ENCODE data around the gene GSTM1.
"Not testable (repeated sequence)": the region's sequence is repeated elsewhere in the genome, so short reads cannot be mapped to it uniquely, and the experiment has no call there.

Gene GSTM1

DNA sequence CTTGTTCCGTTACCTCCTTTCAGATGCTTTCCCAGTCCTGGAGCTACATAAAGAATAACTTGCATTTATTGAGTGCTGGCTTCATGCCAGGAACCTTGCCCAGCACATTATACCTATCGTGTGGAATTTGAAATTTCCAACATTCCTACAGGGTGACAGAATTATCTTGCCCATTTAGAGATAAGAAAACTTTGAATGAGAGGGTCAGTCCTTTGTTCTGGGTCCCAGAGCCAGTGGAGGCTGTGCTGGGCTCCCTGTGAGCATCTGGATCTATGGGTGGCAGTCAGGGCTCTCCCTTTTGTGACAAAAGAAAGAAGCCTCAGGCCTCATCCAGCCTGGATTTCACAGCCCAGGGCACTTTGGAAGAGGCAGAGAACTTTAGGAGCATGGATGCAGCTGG is 28.5 kb upstream of the GSTM1 start:
- no peak for DNase-seq (ENCODE audit: low read depth)
- H3K4me3 ChIP-seq (ENCODE audit: low read depth, low read length) = no peak overlapping the region

DNA sequence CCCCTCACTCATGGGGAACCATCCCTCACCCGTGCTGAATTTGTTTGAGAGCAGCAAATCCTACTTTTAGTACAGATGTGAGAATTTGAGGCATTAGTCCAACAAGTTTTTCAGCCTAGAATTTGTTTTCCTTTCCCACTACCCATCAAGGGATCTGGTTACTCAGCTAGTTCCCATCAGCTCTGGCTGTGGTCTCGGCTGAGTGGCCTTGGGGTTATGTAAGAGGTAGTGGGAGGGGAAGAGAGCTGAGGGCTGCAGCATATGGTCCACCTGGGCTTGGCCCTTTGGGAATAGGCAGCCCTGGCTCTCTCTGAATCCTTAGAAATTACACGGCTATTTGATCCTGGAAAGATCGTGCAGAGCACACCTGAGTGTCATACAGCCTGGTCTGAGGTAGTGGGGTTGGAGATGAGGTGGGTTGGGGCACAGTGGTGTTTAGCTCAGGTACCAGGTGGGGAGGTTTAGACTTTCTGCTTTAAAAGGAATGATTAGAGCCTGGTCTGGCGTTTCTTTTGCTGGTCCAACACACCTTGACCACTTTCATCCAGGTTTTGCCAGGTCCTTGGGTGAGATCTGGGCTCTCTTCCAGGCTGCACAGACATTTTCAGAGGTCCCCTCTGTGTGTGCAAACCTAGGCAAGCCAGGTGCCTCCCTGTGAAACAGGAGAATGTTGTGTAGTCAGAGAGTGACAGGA is 27.5 kb upstream of the GSTM1 start:
- peak; percentile 25 for DNase-seq (ENCODE audit: low read depth)
- no peak overlapping the region for H3K4me3 ChIP-seq (ENCODE audit: low read depth, low read length)

- not testable (repeated sequence) for DNase-seq (ENCODE audit: low read depth); H3K4me3 ChIP-seq (ENCODE audit: low read depth, low read length)
Observed at GRCh38 chr1:109660691-109661026, 27.0 kb upstream of the GSTM1 start.

DNA sequence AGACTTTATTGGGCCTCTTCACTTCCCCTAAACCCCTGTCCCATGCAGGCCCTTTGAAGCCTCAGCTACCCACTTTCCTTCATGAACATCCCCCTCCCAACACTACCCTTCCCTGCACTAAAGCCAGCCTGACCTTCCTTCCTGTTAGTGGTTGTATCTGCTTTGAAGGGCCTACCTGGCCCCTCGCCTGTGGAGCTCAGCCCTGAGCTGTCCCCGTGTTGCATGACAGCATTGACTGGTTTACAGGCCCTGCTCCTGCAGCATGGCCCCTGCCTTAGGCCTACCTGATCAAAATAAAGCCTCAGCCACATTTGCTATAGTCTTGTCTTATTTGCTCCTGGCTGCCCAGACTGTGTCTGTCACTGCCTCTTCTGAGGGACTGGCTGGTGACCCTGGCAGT is 26.2 kb upstream of the GSTM1 start:
- DNase-seq (ENCODE audit: low read depth) = no peak
- no peak overlapping the region for H3K4me3 ChIP-seq (ENCODE audit: low read depth, low read length)

- no peak for DNase-seq (ENCODE audit: low read depth)
- no peak overlapping the region for H3K4me3 ChIP-seq (ENCODE audit: low read depth, low read length)
Observed at GRCh38 chr1:109664671-109665070, 22.9 kb upstream of the GSTM1 start.

DNA sequence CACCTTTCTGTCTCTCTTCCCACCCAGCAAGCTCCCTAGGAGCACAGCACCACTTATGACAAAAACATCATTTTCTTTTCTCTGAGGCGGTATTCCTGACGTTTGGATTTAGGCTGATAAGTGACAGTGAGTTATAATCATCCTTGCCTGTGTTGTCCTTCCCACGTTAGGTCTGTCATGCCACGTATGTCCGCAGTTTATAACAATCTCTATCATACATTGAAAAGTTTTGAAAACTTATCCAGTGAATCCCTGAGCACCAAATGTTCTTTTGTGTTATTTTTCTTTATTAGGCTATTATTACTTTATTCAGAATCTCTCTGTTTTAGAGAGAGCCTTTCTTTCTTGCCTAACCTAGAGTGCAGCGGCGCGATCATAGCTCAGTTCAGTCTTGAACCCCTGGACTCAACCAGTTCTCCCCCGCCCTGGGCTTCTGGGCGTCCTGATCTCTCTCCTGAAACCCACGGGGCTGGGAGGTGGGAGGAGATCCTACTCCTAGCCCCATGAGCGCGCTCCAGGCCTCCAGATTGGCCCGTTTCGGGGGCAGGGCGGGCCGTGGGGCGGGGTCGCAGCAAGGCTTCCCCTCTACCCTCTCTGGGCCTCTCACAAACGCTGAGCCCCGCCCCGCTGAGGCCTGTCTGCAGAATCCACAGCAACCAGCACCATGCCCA is 20.0 kb upstream of the GSTM1 start, which contains the start of gene GSTM2:
Gene GSTM2 (plus strand): TSS at position 606 of the 671 bp plus-strand sequence. CDS start 59 bp downstream, at position 665.
- peak within 1 kb of the TSS; percentile 56 for H3K4me3 ChIP-seq (ENCODE audit: low read depth, low read length)
- peak; percentile 64 for DNase-seq (ENCODE audit: low read depth)

GRCh38 chr1:109668123-109668775 is 19.4 kb upstream of the GSTM1 start:
- H3K4me3 ChIP-seq (ENCODE audit: low read depth, low read length) = peak overlapping the region; percentile 56
- DNase-seq (ENCODE audit: low read depth) = no peak

DNA sequence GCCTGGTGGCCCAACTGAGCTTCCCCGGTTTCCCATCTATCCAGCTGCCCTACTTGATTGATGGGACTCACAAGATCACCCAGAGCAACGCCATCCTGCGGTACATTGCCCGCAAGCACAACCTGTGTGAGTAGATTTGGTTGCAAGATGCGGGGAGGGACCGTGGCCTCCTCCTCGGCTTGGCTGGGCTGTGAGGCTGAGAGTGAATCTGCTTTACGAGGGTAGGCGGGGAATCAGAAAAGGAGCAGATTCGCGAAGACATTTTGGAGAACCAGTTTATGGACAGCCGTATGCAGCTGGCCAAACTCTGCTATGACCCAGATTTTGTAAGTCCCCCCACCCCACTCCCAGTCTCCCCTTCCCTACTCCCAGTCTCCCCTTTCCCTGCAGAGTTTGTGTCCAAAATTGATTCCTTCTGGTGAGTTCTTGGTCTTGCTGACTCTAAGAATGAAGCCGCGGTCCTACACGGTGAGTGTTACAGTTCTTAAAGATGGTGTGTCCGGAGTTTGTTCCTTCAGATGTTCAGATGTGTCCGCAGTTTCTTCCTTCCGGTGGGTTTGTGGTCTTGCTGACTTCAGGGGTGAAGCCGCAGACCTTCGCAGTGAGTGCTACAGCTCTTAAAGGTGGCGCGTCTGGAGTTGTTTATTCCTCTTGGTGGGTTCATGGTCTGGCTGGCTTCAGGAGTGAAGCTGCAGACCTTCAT is 18.2 kb upstream of the GSTM1 start:
- no peak for DNase-seq (ENCODE audit: low read depth)

DNA sequence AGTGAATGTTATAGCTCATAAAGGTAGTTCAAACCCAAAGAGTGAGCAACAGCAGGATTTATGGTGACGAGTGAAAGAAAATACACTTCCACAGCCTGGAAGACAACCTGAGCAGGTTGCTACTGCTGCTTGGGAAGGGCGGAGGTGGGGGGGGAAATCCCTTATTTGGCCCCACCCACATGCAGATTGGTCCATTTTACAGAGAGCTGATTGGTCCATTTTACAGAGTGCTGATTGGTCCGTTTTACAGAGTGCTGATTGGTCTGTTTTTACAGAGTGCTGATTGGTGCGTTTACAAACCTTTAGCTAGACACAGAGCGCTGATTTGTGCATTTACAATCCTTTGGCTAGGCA is 17.7 kb upstream of the GSTM1 start:
- not testable (repeated sequence) for H3K4me3 ChIP-seq (ENCODE audit: low read depth, low read length); DNase-seq (ENCODE audit: low read depth)

More for the DNA sequence above, 18.2 kb upstream of the GSTM1 start:
- no peak overlapping the region for H3K4me3 ChIP-seq (ENCODE audit: low read depth, low read length)

DNA sequence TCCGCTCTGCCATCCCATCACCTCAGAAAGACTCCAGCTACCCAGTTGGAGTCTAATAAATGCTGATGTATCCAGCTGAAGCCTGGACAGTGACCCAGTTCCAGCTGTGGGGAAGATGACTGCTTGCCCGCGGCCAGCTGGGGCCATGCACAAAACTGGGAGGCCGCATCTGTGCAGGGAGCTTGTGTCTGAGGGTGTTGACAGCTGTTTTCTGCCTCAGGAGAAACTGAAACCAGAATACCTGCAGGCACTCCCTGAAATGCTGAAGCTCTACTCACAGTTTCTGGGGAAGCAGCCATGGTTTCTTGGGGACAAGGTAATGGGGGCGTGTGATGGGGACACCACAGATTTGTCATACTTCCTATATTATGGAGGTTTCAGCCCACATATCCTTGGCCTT is 16.6 kb upstream of the GSTM1 start:
- DNase-seq (ENCODE audit: low read depth) = no peak
- H3K4me3 ChIP-seq (ENCODE audit: low read depth, low read length) = no peak overlapping the region

GRCh38 chr1:109673861-109674260 is 13.8 kb upstream of the GSTM1 start:
- not testable (repeated sequence) for DNase-seq (ENCODE audit: low read depth); H3K4me3 ChIP-seq (ENCODE audit: low read depth, low read length)

- not testable (repeated sequence) for H3K4me3 ChIP-seq (ENCODE audit: low read depth, low read length); DNase-seq (ENCODE audit: low read depth)
Observed at GRCh38 chr1:109676683-109677381, 10.8 kb upstream of the GSTM1 start.

DNA sequence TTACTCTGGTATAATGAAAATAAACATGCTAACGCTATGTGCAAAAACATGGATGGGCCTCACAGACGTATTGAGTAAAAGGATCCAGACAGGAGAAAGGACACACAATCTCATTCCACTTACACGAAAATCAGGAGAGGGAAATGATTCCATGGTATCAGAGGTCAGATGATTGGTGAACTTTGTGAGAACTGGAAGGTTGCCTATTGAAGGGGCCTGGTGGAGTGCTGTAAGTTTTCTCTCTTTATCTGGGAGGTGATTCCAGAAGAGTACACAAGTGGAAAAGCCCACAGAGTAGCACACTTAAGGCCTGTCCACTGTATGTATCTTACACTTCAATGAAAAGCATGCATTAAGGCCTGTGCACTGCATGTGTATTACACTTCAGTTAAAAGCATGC is 10.2 kb upstream of the GSTM1 start:
- DNase-seq (ENCODE audit: low read depth) = no peak
- H3K4me3 ChIP-seq (ENCODE audit: low read depth, low read length) = no peak overlapping the region

DNA sequence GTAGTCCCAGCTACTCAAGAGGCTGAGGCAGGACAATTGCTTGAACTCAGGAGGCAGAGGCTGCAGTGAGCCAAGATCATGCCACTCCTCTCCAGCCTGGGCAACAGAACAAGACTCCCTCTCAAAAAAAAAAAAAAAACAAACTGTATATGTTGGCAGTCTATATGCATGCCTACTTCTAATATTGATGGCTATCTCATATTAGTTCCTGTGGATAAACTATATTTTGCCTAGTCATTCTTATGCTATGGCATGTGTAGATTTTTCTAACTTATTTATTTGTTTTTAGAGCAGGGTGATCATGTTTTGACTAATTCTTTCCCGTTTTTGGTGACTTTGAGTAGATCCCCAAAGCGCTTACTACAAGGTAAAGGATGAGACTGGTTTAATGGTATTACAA is 9.0 kb upstream of the GSTM1 start:
- DNase-seq (ENCODE audit: low read depth); H3K4me3 ChIP-seq (ENCODE audit: low read depth, low read length): not testable (repeated sequence)

GRCh38 chr1:109684777-109685176 is 2.8 kb upstream of the GSTM1 start:
- DNase-seq (ENCODE audit: low read depth); H3K4me3 ChIP-seq (ENCODE audit: low read depth, low read length): not testable (repeated sequence)

DNA sequence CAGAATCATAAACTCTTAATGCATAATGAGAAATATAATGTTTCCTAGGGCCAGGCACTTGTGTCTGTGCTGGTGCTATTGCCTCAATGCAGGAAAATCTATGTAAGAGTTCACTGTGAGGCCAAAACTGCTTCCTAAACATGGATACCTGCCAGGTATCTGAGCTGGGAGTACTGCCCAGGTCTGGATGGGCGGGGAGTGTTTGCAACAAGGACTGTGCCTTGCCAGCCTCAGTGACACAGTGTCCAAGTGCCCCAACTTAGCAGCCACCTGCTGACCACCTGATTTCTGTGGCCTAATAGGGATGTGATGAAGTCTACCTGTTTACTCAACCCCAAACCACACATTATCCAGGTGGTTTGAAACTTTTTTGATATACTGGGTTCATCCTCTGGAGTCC is 2.2 kb upstream of the GSTM1 start:
- not testable (repeated sequence) for H3K4me3 ChIP-seq (ENCODE audit: low read depth, low read length); DNase-seq (ENCODE audit: low read depth)

GRCh38 chr1:109685890-109686289 is 1.7 kb upstream of the GSTM1 start:
- not testable (repeated sequence) for H3K4me3 ChIP-seq (ENCODE audit: low read depth, low read length); DNase-seq (ENCODE audit: low read depth)

GRCh38 chr1:109687109-109687508 is 508 bp upstream of the GSTM1 start:
- DNase-seq (ENCODE audit: low read depth) = not testable (repeated sequence)
- peak overlapping the region; percentile 53 for H3K4me3 ChIP-seq (ENCODE audit: low read depth, low read length)

- DNase-seq (ENCODE audit: low read depth) = no peak
- no peak overlapping the region for H3K4me3 ChIP-seq (ENCODE audit: low read depth, low read length)
Observed at GRCh38 chr1:109689844-109690405, 2.3 kb downstream of the GSTM1 start.

Data from skeletal muscle cell (primary cell).